HuH-7 (cell line): ENCODE measurements around the gene CORO1C.

Experiments used
- DNase-seq: peaks from one replicate; pipeline ENCODE4 v3.0.0; 2011; ENCODE audit warnings: low spot score

The CORO1C gene

GRCh38 chr12:108646600-108647579, 84.4 kb downstream of the CORO1C start:
- no peak for DNase-seq

- no peak for DNase-seq
These were observed 85.4 kb downstream of the CORO1C start for GRCh38 chr12:108645686-108646599.

- no peak for DNase-seq
These were observed 86.6 kb downstream of the CORO1C start for GRCh38 chr12:108644811-108645120.

- no peak for DNase-seq
These were observed 87.1 kb downstream of the CORO1C start for GRCh38 chr12:108643941-108644810.

- DNase-seq = no peak
These were observed 88.2 kb downstream of the CORO1C start for GRCh38 chr12:108642899-108643654.

GRCh38 chr12:108642269-108642870, 88.9 kb downstream of the CORO1C start:
- no peak for DNase-seq

GRCh38 chr12:108641446-108642268, 89.7 kb downstream of the CORO1C start:
- no peak for DNase-seq

GRCh38 chr12:108640802-108641445, 90.4 kb downstream of the CORO1C start:
- no peak for DNase-seq

- DNase-seq = no peak
These were observed 92.1 kb downstream of the CORO1C start for GRCh38 chr12:108638997-108639822.

- DNase-seq = no peak
These were observed 93.0 kb downstream of the CORO1C start for GRCh38 chr12:108638141-108638827.

GRCh38 chr12:108637222-108637971, 93.9 kb downstream of the CORO1C start:
- no peak for DNase-seq

- DNase-seq = no peak
These were observed 95.1 kb downstream of the CORO1C start for GRCh38 chr12:108635997-108636808.

GRCh38 chr12:108635201-108635996, 95.9 kb downstream of the CORO1C start:
- no peak for DNase-seq

- DNase-seq = no peak
These were observed 97.0 kb downstream of the CORO1C start for GRCh38 chr12:108634341-108634751.

- DNase-seq = no peak
These were observed 97.6 kb downstream of the CORO1C start, which contains the start of gene SELPLG for GRCh38 chr12:108633534-108634248. Gene SELPLG (minus strand): TSS chr12:108633894. CDS start chr12:108624307, 9,587 bp downstream.
